KBM-7 (cell line): ENCODE results near the gene BCL2A1.
"Not testable (repeated sequence)": the region's sequence is repeated elsewhere in the genome, so short reads cannot be mapped to it uniquely, and the experiment has no call there.

Source experiments
- DNase-seq: peaks from one replicate; pipeline ENCODE4 v3.0.0-alpha.2; 2015
- in situ Hi-C: fragments of 300-500 bp; cut with MboI; formaldehyde crosslinking; loops from 2 replicates; pipeline ENCODE4 v1.14.3; 2020; ENCODE audit warnings: low sequenced_read_pairs, low pct_unique_long_range_greater_than_20kb, mixed read lengths

BCL2A1 gene

DNA sequence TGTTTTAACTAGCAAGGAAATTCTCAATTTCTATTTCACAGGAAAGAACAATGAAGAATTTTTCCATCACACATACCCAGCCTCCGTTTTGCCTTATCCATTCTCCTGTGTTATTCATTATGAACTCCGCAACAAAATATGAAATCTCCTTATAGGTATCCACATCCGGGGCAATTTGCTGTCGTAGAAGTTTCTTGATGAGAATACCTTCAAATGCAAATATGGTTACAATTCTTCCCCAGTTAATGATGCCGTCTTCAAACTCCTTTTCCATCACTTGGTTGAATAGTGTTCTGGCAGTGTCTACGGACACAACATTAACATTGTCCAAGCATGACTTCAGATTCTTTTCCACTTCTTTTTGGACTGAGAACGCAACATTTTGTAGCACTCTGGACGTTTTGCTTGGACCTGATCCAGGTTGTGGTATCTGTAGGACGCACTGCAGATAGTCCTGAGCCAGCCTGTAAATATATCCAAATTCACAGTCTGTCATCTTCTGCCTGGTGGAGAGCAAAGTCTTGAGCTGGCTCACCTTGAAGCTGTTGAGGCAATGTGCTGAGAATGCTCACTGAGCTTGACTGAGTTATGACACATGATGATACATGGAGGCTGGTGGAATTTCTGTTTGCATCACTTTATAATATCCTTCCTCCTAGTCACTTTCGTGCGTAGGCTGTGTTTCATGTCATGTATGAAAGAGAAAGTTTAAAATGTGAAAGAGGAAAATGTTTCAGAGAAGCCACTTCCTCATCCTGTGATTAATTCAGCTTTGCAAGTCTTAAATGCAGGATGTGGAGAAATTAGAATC, at the start of gene BCL2A1:
Gene BCL2A1, minus strand, starts transcription at position 573 of the 811 bp plus-strand sequence. Its CDS starts 77 bp downstream, at position 496.
- DNase-seq, result peak; percentile 95
- in situ Hi-C loops, result no loop called here

DNA sequence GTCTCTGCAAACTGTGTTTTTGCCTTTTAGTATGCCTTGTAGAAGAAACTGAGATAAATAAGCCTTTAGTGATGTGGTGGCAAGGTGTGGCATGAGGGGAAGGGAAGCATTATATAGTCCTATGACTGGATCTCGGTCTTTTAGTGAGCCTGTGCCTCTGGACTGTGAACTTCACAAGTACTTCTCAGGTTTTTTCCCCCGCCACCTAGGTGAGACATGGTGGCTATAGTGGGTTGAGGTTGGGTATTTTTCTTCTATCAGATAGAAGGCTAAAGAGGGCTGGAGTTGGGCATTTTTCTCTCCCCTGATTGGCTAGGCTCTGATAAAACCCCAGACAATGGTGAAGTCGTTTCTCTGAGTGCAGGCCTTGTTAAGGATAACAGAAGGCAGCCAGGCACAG, 49.7 kb upstream of the BCL2A1 start:
- DNase-seq, result no peak
- in situ Hi-C loops, result no loop called here

DNA sequence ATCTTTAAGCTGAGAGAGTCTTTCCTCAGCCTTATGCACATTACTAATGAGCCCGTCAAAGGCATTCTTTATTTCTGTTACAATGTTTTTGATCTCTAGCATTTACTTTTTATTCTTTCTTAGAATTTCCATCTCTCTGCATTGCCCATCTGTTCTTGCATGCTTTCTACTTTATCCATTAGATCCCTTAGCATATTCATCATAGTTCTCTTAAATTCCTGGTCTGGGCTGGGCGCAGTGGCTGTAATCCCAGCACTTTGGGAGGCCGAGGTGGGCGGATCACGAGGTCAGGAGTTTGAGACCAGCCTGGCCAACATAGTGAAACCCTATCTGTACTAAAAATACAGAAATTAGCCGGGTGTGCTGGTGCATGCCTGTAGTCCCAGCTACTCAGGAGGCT, 49.2 kb upstream of the BCL2A1 start:
- in situ Hi-C loops, DNase-seq: not testable (repeated sequence)

DNA sequence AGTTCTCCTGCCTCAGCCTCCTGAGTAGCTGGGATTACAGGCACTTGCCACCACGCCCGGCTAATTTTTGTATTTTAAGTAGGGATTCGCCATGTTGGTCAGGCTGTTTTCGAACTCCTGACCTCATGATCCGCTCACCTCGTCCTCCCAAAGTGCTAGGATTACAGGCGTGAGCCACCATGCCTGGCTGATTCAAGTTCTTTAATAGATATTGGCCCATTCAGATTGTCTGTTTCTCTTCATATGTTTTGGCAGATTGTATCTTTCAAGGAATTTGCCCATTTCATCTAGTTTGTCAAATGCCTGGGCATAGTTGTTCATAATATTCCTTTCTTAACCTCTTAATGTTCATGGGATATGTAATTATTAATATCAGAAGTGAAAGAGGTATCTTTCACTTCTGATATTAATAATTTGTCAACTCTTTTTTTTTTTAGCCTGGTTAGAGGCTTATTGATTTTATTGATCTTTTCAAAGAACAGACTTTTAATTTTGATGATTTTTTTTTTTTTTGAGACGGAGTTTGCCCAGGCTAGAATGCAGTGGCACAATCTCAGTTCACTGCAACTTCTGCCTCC, 48.3 kb upstream of the BCL2A1 start:
- in situ Hi-C loops, result no loop called here
- no peak for DNase-seq

DNA sequence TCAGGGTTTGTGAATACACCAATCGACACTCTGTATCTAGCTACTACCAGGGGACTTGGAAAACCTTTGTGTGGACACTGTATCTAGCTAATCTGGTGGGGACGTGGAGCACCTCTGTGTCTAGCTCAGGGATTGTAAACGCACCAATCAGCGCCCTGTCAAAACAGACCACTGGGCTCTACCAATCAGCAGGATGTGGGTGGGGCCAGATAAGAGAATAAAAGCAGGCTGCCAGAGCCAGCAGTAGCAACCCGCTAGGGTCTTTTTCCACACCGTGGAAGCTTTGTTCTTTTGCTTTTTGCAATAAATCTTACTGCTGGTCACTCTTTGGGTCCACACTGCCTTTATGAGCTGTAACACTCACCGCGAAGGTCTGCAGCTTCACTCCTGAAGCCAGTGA, 46.1 kb upstream of the BCL2A1 start:
- in situ Hi-C loops, DNase-seq: not testable (repeated sequence)

DNA sequence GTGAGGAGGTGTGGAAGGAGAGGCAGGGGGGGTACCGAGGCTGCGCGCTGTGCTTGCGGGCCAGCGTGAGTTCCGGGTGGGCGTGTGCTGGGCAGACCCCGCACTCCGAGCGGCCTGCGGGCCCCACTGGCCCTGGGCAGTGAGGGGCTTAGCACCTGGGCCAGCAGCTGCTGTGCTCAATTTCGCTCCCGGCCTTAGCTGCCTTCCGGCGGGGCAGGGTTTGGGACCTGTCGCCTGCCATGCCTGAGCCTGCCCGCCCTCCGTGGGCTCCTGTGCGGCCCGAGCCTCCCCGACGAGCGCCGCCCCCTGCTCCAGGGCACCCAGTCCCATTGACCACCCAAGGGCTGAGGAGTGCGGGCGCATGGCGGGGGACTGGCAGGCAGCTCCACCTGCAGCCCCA, 45.5 kb upstream of the BCL2A1 start:
- not testable (repeated sequence) for DNase-seq

DNA sequence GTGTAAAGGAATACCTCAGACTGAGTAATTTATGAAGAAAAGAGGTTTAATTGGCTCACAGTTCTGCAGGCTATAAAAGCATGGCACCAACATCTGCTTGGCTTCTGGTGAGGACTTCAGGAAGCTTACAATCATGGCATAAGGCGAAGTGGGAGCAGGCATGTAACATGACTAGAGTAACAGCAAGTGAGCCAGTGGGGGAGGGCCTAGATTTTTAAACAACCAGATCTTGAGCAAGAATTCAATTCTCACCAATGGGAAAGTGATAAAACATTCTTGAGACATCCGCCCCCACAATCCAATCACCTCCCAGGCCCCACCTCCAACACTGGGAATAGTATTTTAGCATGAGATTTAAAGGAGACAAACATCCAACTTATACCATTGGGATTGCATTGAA, 44.2 kb upstream of the BCL2A1 start:
- in situ Hi-C loops, result no loop called here
- DNase-seq, result no peak

More for the DNA sequence above, 45.5 kb upstream of the BCL2A1 start:
- in situ Hi-C loops, result not testable (repeated sequence)

DNA sequence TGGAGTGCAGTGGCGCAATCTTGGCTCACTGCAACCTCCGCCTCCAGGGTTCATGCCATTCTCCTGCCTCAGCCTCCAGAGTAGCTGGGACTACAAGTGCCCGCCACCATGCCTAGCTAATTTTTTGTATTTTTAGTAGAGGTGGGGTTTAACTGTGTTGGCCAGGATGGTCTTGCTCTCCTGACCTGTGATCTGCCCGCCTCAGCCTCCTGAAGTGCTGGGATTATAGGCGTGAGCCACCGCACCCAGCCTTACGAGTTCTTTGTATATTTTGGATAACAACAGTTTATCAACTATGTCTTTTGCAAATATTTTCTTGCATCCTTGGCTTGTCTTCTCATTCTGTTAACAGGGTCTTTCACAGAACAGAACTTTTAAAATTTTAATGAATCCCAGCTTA, 43.2 kb upstream of the BCL2A1 start:
- DNase-seq, in situ Hi-C loops: not testable (repeated sequence)

DNA sequence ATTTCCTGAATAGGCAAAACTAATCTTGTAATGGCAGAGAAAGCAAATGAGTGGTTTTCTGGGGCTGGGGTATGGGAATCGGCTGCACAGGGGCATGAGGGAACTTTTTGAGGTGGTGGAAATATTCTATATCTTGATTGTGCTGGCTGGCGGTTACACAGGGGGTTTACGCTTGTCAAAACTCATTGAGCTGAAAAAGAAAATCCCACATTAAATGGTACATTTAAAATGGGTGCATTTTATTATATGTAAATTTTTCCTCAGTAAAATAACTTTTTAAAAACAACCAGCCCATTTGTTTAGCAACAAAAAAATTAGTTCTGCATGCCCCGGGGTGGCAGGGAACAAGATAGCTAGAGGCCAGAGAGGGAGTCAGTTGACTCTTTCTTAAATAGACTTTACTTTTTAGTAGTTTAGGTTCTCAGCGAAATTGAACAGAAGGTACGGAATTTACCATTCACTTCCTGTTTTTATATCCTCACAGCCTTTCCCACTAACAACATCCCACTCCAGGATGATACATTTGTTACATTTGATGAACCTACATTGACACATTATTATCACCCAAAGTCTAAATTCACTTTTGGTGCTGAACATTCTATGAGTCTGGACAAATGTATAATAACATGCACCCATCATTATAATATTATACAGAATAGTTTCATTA, 41.2 kb upstream of the BCL2A1 start:
- no peak for DNase-seq
- in situ Hi-C loops, result no loop called here

DNA sequence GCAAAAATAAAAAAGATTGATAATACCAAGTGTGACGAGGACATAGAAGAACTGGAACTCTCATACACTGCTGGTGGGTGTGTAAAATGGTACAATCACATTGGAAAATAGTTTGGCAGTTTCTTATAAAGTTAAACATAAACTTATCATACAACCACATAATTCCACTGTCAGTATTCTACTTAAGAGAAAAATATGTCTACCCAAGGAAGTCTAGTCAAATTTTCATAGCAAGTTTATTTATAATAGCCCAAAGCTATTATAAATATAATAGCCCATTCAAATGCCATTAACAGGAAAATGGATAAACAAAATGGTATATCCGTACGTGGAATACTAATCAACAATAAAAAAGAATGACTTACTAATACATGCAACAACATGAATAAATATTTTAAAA, 40.6 kb upstream of the BCL2A1 start:
- in situ Hi-C loops, result no loop called here
- no peak for DNase-seq

DNA sequence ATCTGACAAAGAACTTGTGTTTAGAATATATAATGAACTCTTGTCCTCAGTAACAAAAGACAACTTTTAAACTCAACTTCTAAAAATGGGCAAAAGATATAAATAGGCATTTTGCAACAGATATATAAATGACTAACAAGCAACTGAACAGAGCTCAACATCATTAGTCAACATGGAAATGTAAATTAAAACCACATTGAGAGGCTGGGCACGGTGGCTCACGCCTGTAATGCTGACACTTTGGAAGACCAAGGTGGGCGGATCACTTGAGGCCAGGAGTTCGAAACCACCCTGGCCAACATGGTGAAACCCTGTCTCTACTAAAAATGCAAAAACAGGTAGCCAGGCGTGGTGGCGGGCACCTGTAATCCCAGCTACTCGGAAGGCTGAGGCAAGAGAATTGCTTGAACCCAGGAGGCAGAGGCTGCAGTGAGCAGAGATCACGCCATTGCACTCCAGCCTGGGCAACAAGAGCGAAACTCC, 40.1 kb upstream of the BCL2A1 start:
- DNase-seq, in situ Hi-C loops: not testable (repeated sequence)

DNA sequence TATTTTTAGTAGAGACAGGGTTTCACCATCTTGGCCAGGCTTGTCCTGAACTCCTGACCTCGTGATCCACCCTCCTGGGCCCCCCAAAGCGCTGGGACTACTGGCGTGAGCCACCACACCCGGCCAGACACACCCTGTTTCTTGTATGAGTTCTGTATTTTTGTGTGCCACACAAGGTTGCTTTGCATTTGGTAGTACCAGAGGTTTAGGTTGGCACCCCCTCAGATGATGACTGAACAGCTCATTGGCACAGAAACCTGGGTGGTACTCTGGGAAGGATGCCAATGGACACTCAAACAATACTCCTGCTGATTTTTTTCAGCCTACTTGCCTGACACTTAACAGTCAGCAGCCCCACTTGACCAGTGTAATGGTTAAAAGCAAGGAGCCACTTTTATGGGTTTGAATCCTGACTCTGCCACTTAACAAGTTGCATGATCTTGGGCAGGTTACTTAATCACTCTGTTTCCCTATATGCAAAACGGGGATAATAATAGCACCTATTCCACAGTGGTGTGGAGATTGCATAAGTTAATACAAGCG, 39.2 kb upstream of the BCL2A1 start:
- in situ Hi-C loops, result no loop called here
- DNase-seq, result no peak

DNA sequence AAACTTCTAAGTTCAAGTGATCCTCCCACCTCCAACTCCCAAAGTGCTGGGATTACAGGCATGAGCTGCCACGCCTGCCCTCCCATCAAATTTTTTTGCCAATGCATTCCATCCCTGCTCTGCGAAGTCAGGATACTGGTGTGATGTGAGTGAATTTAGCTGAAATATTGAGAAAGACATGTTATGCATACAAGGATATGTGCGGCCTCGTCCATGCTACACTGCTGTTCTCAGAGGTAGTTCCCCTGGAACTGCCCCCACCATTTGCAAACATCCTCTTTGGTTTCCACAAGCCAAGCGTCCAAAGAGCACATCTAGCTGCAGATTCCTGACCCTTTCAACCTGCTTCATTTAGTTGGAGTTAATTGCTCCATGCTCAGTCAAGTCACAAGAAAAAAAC, 36.5 kb upstream of the BCL2A1 start:
- no peak for DNase-seq
- in situ Hi-C loops, result no loop called here

DNA sequence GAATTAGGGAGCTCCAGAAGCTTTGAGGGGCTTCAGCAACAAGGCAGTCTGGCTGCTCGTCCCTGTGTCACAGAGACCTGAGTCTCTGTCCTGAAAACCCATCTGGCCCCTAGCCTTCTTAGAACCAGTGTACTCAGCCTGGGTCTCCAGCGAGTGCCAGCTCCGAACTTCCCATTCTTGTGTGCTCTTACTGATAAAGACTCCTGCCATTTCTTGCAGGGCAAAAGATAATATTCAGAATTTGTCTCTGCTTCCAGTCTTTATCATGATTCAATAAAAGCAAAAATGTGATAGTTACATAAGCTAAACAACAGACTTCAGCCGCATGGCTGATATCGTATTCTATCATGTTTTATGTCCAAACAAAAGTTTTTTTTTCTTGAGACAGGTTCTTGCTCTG, 36.0 kb upstream of the BCL2A1 start:
- in situ Hi-C loops, result no loop called here
- no peak for DNase-seq

DNA sequence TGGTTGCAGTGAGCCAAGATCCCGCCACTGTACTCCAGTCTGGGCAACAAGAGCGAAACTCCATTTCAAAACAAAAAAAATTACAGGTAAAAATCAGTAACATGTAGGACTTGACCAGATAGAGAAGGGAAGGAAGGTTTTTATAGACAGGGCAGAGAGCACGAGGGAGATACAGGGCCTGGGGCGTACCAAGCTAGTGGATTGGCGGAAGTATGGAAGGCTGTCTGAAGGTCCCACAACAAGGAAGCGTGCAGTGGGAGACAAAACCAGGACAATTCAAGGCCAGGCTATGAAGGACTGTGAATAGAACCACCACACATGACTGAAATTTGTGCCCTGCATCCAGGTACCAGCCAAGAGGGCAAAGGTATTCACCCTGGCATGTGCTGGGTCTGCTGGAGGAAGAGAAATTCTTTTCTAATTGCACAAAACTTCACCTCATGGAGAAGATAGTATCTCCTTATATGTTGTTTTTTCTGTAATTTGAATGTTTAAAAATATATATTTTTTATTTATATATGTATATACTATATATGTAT, 33.0 kb upstream of the BCL2A1 start:
- in situ Hi-C loops, result no loop called here
- DNase-seq, result peak; percentile 58

DNA sequence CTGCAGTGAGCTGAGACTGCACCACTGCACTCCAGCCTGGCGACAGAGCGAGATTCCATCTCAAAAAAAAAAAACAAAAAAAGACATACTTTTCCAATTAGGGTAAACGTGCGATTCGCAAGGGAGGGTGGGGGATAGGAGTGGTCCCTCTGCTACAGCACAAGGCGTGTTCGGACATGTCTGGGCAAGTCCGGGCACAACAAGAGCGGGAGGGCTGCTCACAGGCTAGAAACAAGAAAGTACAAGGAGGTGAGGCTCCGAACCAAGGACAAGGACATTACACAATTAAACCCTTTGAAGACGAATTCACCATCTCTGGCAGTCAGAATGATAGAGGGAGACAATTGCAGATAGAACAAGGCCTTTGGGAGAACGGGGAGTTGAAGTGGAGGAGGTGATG, 32.2 kb upstream of the BCL2A1 start:
- DNase-seq, result peak; percentile 85
- in situ Hi-C loops, result no loop called here

DNA sequence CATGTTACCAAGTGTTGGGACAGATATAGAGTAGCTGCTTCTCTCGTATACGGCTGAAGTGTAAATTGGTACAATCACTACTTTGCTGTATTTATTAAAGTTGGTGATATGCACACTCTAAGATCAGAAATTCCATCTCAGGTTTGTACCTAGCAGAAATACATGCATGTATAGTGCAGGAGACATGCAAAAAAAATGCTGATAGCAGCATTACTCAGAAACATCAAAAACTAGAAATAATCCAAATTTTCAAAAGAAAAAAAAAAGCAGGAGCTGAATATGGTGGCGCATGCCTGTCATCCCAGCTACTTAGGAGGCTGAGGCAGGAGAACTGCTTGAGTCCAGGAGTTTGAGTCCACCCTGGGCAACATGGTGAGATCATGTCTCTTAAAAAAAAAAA, 31.3 kb upstream of the BCL2A1 start:
- no peak for DNase-seq
- in situ Hi-C loops, result no loop called here

DNA sequence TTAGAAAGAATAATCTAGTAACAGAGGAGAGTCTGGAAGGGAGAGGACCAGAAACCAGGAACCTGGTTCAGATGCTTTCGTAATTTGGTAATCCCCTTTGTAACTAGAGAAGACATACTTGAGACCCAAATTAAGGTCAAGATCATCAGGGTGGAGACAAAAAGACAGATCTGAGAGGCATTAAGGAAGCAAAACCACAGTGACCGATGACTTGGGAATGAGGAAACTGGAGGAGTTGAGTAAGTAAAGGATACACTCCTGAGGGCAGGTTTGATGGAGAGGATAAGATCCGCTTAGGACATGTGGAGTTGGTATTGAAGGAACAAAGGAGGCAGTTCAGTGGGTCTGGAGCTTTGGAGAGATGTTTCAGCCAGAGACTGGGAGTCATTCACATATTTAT, 23.6 kb upstream of the BCL2A1 start:
- in situ Hi-C loops, result no loop called here

DNA sequence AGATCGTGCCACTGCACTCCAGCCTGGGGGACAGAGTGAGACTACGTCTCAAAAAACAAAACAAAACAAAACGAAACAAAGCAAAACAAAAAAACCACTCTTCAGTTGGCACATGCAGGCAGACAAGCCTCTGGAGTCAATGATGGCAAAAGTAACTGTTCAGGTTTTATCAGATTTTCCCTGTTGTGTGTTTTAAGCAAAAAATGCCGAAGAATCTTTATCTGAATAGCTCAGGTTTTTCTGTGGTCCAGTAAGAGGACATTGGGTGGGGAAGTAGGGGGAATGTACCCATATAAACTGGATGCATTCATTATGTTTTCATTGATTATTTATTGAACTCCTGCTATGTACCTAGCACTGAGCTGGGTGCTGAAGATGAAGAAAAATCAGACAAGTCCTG, 20.8 kb upstream of the BCL2A1 start:
- no peak for DNase-seq
- in situ Hi-C loops, result no loop called here

More for the DNA sequence above, 23.6 kb upstream of the BCL2A1 start:
- DNase-seq, result no peak

DNA sequence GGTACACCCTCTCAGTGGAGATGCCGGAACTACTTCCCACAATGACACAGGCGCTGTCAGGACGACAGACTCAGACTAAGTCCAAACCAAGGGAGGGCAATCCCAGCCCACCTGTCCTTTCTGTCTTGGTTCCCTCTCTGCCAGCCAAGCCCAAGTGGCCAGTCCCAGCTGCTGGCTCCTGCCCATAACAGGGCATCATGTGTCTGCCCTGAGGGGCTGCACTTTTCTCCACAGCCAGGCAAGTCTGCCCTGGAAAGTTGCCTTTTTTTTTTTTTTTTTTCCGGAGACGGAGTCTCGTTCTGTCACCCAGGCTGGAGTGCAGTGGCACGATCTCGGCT, 20.0 kb upstream of the BCL2A1 start:
- in situ Hi-C loops, result no loop called here
- no peak for DNase-seq
